ENCODE results near the gene KAT8. TPM values are rescaled to one million over a fixed set of nuclear protein-coding genes. Genes with fewer than 3 reads are reported as not detected.

Gene KAT8
- total RNA-seq, 1 donor from 2014 or later = 79.1 TPM

DNA sequence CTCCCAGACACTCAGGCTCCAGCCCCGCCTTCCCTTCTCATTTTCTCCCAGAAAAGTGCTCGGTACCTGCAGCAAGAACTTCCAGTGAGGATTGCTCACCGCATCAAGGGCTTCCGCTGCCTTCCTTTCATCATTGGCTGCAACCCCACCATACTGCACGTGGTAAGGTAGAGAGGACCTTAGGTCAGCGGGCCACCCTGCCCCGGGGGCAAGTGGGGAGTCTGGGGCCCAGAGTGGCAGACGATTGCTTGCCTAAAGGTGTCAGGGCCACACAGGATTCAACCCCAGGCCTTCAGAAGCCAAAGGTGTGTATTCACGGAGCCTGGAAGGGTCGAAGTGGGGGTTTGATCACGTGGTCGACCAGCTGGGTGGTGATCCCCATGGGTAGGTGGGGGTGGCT, 7.8 kb upstream of the KAT8 start:
- peaks cover 38% of the 10 kb centered on the region for H3K36me3 ChIP-seq
- H3K9me3 ChIP-seq = no peaks in the 10 kb centered on the region
- no peak overlapping the region for H3K27ac ChIP-seq
- no peak for ATAC-seq
- H3K4me1 ChIP-seq = peaks cover 37% of the 10 kb centered on the region
- intact Hi-C loops (cut with DNase I) = no loop called here
- TF ChIP-seq, protein P1, sequence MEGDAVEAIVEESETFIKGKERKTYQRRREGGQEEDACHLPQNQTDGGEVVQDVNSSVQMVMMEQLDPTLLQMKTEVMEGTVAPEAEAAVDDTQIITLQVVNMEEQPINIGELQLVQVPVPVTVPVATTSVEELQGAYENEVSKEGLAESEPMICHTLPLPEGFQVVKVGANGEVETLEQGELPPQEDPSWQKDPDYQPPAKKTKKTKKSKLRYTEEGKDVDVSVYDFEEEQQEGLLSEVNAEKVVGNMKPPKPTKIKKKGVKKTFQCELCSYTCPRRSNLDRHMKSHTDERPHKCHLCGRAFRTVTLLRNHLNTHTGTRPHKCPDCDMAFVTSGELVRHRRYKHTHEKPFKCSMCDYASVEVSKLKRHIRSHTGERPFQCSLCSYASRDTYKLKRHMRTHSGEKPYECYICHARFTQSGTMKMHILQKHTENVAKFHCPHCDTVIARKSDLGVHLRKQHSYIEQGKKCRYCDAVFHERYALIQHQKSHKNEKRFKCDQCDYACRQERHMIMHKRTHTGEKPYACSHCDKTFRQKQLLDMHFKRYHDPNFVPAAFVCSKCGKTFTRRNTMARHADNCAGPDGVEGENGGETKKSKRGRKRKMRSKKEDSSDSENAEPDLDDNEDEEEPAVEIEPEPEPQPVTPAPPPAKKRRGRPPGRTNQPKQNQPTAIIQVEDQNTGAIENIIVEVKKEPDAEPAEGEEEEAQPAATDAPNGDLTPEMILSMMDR (IDR thresholded peaks at IDR 0.05) = no peak
- no peak for DNase-seq
- H3K4me3 ChIP-seq = no peak overlapping the region
- H3K27me3 ChIP-seq (ENCODE audit: low read depth) = no peaks in the 10 kb centered on the region

DNA sequence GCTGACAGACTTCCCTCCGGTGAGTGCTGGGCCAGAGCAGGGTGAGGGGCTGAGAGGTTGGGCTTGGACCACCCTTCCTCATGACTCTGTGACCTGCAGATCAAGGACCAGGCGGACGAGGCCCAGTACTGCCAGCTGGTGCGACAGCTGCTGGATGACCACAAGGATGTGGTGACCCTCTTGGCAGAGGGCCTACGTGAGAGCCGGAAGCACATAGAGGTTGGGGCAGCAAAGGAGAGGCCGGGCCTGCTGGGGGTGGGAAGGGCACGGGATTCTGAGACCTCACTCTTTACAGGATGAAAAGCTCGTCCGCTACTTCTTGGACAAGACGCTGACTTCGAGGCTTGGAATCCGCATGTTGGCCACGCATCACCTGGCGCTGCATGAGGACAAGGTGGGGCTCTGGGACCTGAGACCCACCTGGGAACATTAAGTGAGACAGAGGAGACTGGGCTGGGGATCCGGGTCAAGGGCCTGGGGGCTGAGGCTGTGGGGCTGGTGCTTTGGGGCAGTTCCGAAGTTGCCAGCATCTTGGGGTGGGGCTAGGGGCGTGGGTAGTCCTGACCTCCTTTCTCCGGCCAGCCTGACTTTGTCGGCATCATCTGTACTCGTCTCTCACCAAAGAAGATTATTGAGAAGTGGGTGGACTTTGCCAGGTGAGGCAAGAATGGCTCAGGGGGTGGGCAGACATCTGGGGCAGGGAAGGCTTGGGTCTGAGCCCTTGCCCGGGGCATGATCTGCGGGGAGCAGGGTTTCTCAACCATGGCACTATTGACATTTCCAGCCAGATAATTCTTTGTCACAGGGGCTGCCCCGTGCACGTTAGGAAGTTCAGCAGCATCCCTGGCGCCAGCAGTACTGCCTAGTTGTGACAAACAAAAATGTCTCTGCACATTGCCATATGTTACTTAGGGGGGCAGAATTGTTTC, 7.1 kb upstream of the KAT8 start:
- intact Hi-C loops (cut with DNase I) = no loop called here
- H3K9me3 ChIP-seq = no peaks in the 10 kb centered on the region
- H3K4me1 ChIP-seq = peaks cover 40% of the 10 kb centered on the region

DNA sequence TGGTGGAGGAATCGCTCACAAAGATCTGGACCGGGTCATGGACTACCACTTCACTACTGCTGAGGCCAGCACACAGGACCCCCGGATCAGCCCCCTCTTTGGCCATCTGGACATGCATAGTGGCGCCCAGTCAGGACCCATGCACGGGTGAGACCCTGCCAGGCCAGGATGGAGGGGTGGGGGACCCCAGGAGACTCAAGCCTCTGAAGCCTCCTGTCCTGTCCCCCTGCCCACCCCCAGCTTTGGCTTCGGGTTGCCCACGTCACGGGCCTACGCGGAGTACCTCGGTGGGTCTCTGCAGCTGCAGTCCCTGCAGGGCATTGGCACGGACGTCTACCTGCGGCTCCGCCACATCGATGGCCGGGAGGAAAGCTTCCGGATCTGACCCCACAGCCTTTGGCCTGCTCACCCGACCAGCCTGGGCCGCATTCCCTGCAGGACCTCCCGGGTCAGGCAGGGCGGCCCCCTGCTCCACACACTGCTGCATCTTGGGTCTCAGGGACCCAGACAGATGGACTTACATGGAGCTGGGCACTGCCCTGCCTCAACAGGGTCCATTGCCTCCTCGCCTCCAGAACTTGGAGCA, 5.5 kb upstream of the KAT8 start:
- TF ChIP-seq, protein P1 (IDR thresholded peaks at IDR 0.05) = no peak
- Histone ChIP-seq H3K27me3 (ENCODE audit: low read depth) (no peaks in the 10 kb centered on the region), H3K36me3 (peaks cover 38% of the 10 kb centered on the region), H3K27ac (no peak overlapping the region), H3K4me3 (no peak overlapping the region), H3K4me1 (peaks cover 37% of the 10 kb centered on the region), H3K9me3 (no peaks in the 10 kb centered on the region)
- intact Hi-C loops (cut with DNase I) = no loop called here
- no peak for ATAC-seq
- DNase-seq = no peak

More for the DNA sequence above, 7.1 kb upstream of the KAT8 start:
- TF ChIP-seq, protein P1 (IDR thresholded peaks at IDR 0.05) = no peak
- Histone ChIP-seq H3K27me3 (ENCODE audit: low read depth) (no peaks in the 10 kb centered on the region), H3K4me3 (no peak overlapping the region), H3K27ac (no peak overlapping the region), H3K36me3 (peaks cover 38% of the 10 kb centered on the region)
- ATAC-seq (no peak), DNase-seq (no peak)

DNA sequence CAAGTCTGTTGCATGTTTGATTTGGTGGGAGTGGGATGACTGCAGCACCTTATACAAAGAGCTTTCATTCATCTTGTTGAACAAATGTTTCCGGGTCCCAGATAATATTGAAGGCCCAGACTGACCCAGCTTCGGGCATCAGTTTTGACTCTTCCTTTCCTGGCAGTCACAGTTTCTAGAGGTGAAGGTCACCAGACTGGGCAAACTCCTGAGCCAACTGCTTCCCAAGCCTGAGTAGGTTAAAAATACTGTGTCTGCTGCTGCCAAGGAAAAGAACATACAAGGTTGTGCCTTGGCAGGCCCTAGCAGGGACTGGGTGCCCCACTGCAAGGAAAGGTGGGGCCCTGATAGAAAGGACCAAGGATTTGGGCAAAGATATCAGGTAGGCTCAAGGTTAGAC, 4.8 kb upstream of the KAT8 start:
- H3K27me3 ChIP-seq (ENCODE audit: low read depth) = no peaks in the 10 kb centered on the region
- H3K4me3 ChIP-seq = no peak overlapping the region
- H3K4me1 ChIP-seq = peaks cover 37% of the 10 kb centered on the region
- peak overlapping the region; percentile 57 for H3K27ac ChIP-seq
- no peak for ATAC-seq
- peaks cover 38% of the 10 kb centered on the region for H3K36me3 ChIP-seq
- no peaks in the 10 kb centered on the region for H3K9me3 ChIP-seq
- DNase-seq = no peak
- TF ChIP-seq, protein P1 (IDR thresholded peaks at IDR 0.05) = no peak
- intact Hi-C loops (cut with DNase I) = no loop called here

DNA sequence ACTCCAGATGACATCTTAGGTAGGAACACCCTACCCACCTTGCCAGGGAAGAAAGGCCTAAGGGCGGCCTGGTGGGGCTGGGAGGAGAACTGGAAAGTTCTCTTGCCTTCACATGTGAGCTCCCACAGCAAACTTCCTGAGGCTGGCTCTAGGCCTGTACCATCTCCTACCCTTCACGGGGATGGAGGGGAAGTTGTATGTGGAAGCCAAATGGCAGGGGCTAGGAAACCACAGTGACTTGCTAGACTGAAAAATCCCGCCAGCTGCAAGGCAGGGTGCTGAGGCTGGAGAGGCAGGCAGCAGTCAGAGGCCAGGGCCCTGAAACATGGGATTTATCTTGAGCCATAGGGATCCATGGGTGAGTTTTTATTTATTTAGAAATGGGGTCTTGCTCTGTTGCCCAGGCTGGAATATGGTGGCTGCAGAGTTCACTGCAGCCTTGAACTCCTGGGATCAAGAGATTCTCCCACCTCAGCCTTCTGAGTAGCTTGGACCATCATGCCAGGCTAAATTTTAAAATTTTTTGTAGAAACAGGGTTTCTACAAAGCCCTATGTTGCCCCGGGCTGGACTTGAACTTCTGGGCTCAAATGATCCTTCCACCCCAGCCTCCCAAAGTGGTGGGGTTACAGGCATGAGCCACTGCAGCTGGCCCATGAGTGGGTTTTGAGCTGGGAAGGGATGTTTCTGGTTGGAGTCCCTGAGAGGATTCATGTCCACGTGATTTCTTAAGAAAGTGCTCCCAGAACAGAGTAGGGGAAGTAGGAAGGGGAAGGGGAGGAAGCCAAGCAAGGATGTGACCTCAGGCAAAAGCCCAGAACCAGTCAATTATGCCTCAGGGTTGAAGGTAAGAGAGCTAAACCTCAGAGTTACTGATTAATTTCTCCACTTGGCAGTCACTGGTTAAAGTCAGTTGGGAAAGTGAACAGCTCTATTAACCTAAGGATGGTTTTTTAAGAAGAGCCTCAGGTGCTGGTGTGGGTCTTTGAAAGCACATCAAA, 4.0 kb upstream of the KAT8 start:
- ATAC-seq (no peak), DNase-seq (no peak)
- no peaks in the 10 kb centered on the region for H3K27me3 ChIP-seq (ENCODE audit: low read depth)
- intact Hi-C loops (cut with DNase I) = no loop called here
- peaks cover 38% of the 10 kb centered on the region for H3K36me3 ChIP-seq
- H3K4me3 ChIP-seq = no peak overlapping the region
- TF ChIP-seq, protein P1 (IDR thresholded peaks at IDR 0.05) = no peak
- H3K9me3 ChIP-seq = no peaks in the 10 kb centered on the region
- H3K27ac ChIP-seq = peak overlapping the region; percentile 57
- H3K4me1 ChIP-seq = peaks cover 40% of the 10 kb centered on the region
